Stomach (tissue), 9 donors: ENCODE measurements around the gene SNORC. TPM values are rescaled to one million over a fixed set of nuclear protein-coding genes. Genes with fewer than 3 reads are reported as not detected.
"Not testable (repeated sequence)": the region's sequence is repeated elsewhere in the genome, so short reads cannot be mapped to it uniquely, and the experiment has no call there.

Source experiments
- DNase-seq, 2 donors: peaks; one replicate each; pipeline versions ENCODE4 v3.0.0 to v3.0.0-alpha.2; 2013 to 2019
- H3K27ac ChIP-seq, 5 donors: fragments of 200-600 bp in 4 of 5; sonication (generic) in 4 of 5; one replicate each; pipeline ENCODE4 v1.5.1; 2013 to 2019; ENCODE audit warnings: mild to moderate bottlenecking in 1 of 5, moderate library complexity in 1 of 5
- H3K27me3 ChIP-seq, 3 donors: fragments of 200-600 bp; sonication (generic); one replicate each; pipeline ENCODE4 v1.5.1; 2017 to 2019; ENCODE audit warnings: mixed run types in 1 of 3
- H3K36me3 ChIP-seq, 4 donors: fragments of 200-600 bp; sonication (generic); 1 replicate in 3 of 4; 2 replicates in 1 of 4; pipeline ENCODE4 v1.5.1; 2016 to 2019
- H3K4me1 ChIP-seq, 4 donors: fragments of 200-600 bp; sonication (generic); one replicate each; pipeline ENCODE4 v1.5.1; 2016 to 2019
- H3K4me3 ChIP-seq, 4 donors: fragments of 200-600 bp; sonication (generic) in 3 of 4; one replicate each; pipeline ENCODE4 v1.5.1; 2016 to 2019; ENCODE audit warnings: mild to moderate bottlenecking in 1 of 4
- H3K9me3 ChIP-seq, 4 donors: fragments of 200-600 bp; sonication (generic); one replicate each; pipeline ENCODE4 v1.5.1; 2016 to 2019
- CTCF ChIP-seq, 7 experiments: fragments of 450-650 bp in 4 of 7; fragments of 200-600 bp in 3 of 7; sonication (generic) in 3 of 7; IDR thresholded peaks; one replicate each; pipeline ENCODE4 v1.5.1; 2016 to 2019; ENCODE audit warnings: antibody characterized with exemption in 7 of 7, control low read depth in 2 of 7, mild to moderate bottlenecking in 1 of 7
- EP300 ChIP-seq: sonication (generic); formaldehyde crosslinking; IDR thresholded peaks from one replicate; pipeline ENCODE4 v1.6.1; 2017; ENCODE audit warnings: antibody characterized with exemption
- POLR2A ChIP-seq, 4 donors: fragments of 450-650 bp; IDR thresholded peaks; one replicate each; pipeline ENCODE4 v1.6.1; 2016; ENCODE audit warnings: antibody characterized with exemption in 4 of 4, control low read depth in 2 of 4, mild to moderate bottlenecking in 1 of 4, moderate library complexity in 1 of 4
- POLR2AphosphoS5 ChIP-seq, 3 donors: sonication (generic); formaldehyde crosslinking; IDR thresholded peaks; one replicate each; pipeline ENCODE4 v1.6.1; 2016; ENCODE audit warnings: antibody characterized with exemption in 3 of 3
- WGBS, 5 donors: extraction: QIAGEN DNeasy Blood & Tissue Kit in 3 of 5; methylation state at CpG; one replicate each; pipeline versions ENCODE4 v1.1.5 to v1.1.7; 2013 to 2018; 5-methylcytosine and 5-hydroxymethylcytosine counted together
- intact Hi-C: fragments of 100-400 bp; cut with DNase I; formaldehyde crosslinking; loops from one replicate; pipeline ENCODE4 v1.15.1; 2023; ENCODE audit warnings: low total_unique reads
- polyA plus RNA-seq, 3 donors: library from polyadenylated mRNA; stranded (reverse); fragments of 200-250 nt; gene quantifications; one replicate each; pipeline ENCODE4 v1.2.3, GENCODE V29; 2013
- total RNA-seq, 5 donors: library from RNA; depleted of rRNA; stranded (reverse); fragments of >200 nt; gene quantifications; one replicate each; pipeline versions ENCODE4 v1.1.0 to v1.2.3, GENCODE V29; 2014 to 2016
- donor health status: healthy with polysubstance abuse.
- donor health status: Bipolar disorder and iron deficiency.
- donor health status: healthy.

The SNORC gene
- total and polyA plus RNA-seq, 8 donors = 0.55 to 23.8 (median 6.3) TPM; not detected in 1

GRCh38 chr2:232850039-232850438 lies 20.0 kb upstream of the SNORC start:
- DNase-seq = no peak
- H3K36me3 ChIP-seq = peaks cover 59 to 92% (median 85%) of the 10 kb centered on the region in 4 donors
- no peak overlapping the region for H3K27ac ChIP-seq
- no peak for TF ChIP-seq CTCF (IDR thresholded peaks at IDR 0.05)
- TF ChIP-seq POLR2A (IDR thresholded peaks at IDR 0.05) = no peak
- TF ChIP-seq POLR2AphosphoS5 (IDR thresholded peaks at IDR 0.05) = no peak
- no peak for TF ChIP-seq EP300
- H3K9me3 ChIP-seq = no peaks in the 10 kb centered on the region
- H3K27me3 ChIP-seq = no peaks in the 10 kb centered on the region
- intact Hi-C loops = no loop called here
- 75 to 90% (median 83%) methylated on average over 3 of the region's 3 CpGs for WGBS, 5 donors
- H3K4me3 ChIP-seq = no peak overlapping the region
- H3K4me1 ChIP-seq = peaks cover 0 to 19% (median 8%) of the 10 kb centered on the region in 4 donors

DNA sequence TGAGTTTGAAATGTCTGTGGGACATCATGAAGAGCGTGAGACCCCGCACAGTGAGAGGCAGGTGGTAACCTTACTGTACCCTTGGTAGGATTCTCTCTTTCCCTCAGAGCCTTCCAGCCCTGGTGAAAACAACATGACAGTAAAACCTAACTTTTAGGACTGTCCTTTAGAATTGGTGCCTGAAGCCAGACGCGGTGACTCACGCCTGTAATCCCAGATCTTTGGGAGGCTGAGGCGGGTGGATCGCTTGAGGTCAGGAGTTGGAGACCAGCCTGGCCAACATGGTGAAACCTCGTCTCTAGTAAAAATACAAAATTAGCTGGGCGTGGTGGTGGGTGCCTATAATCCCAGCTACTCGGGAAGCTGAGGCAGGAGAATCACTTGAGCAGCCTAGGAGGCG lies 18.0 kb upstream of the SNORC start:
- H3K4me3 ChIP-seq, H3K9me3 ChIP-seq, H3K27me3 ChIP-seq, DNase-seq, H3K27ac ChIP-seq, intact Hi-C loops: not testable (repeated sequence)
- 90 to 93% (median 92%) methylated on average over 11 of the region's 11 CpGs for WGBS, 5 donors
- H3K36me3 ChIP-seq = peaks cover 58 to 92% (median 85%) of the 10 kb centered on the region in 4 donors
- H3K4me1 ChIP-seq = peaks cover 0 to 19% (median 8%) of the 10 kb centered on the region in 4 donors

DNA sequence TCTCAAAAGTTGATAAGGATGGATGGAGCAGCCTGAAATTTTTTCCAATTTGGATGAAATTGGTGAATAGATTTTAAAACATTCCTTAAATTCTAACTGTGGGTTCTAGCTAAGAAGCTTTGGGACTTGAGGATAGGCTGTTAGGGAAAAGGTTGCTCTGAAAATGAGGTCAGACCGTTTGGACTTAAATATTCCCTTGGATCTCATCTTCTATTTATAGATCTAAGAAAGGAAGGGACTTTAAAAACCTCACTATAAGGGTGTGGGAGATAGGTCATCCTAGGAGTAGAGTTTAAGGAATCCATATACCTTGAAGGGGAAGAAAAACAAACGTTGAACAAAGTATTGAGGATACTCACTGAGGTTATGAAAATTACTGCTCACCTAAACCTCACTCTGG lies 17.4 kb upstream of the SNORC start:
- peak overlapping the region in 1 of 5 donors; percentile 9 for H3K27ac ChIP-seq
- TF ChIP-seq POLR2AphosphoS5 (IDR thresholded peaks at IDR 0.05) (no peak), EP300 (no peak), CTCF (IDR thresholded peaks at IDR 0.05) (no peak)
- 27 to 45% (median 39%) methylated on average over 2 of the region's 2 CpGs for WGBS, 5 donors
- no peak overlapping the region for H3K4me3 ChIP-seq
- peaks cover 0 to 19% (median 8%) of the 10 kb centered on the region in 4 donors for H3K4me1 ChIP-seq
- DNase-seq = no peak
- no peaks in the 10 kb centered on the region for H3K27me3 ChIP-seq
- H3K36me3 ChIP-seq = peaks cover 58 to 92% (median 85%) of the 10 kb centered on the region in 4 donors
- H3K9me3 ChIP-seq = no peaks in the 10 kb centered on the region
- intact Hi-C loops = no loop called here

GRCh38 chr2:232854082-232854481 lies 16.0 kb upstream of the SNORC start:
- no peaks in the 10 kb centered on the region for H3K27me3 ChIP-seq
- H3K27ac ChIP-seq = peak overlapping the region in 1 of 5 donors; percentile 25
- intact Hi-C loops = no loop called here
- WGBS, 5 donors = 32 to 48% (median 41%) methylated on average over 7 of the region's 7 CpGs
- no peaks in the 10 kb centered on the region for H3K9me3 ChIP-seq
- no peak overlapping the region for H3K4me3 ChIP-seq
- H3K36me3 ChIP-seq = peaks cover 56 to 92% (median 85%) of the 10 kb centered on the region in 4 donors
- peaks cover 0 to 19% (median 8%) of the 10 kb centered on the region in 4 donors for H3K4me1 ChIP-seq
- no peak for DNase-seq
- TF ChIP-seq EP300 (no peak), POLR2AphosphoS5 (IDR thresholded peaks at IDR 0.05) (no peak), POLR2A (IDR thresholded peaks at IDR 0.05) (no peak), CTCF (IDR thresholded peaks at IDR 0.05) (no peak)

- peaks cover 0 to 19% (median 8%) of the 10 kb centered on the region in 4 donors for H3K4me1 ChIP-seq
- H3K36me3 ChIP-seq = peaks cover 33 to 86% (median 80%) of the 10 kb centered on the region in 4 donors
- no peak for DNase-seq
- H3K27me3 ChIP-seq = no peaks in the 10 kb centered on the region
- H3K9me3 ChIP-seq = no peaks in the 10 kb centered on the region
- intact Hi-C loops = no loop called here
- TF ChIP-seq CTCF (IDR thresholded peaks at IDR 0.05) (no peak), EP300 (no peak), POLR2A (IDR thresholded peaks at IDR 0.05) (no peak), POLR2AphosphoS5 (IDR thresholded peaks at IDR 0.05) (no peak)
- 59 to 69% (median 65%) methylated on average over 4 of the region's 4 CpGs for WGBS, 5 donors
- no peak overlapping the region for H3K4me3 ChIP-seq
- no peak overlapping the region for H3K27ac ChIP-seq
These were observed 12.9 kb upstream of the SNORC start for GRCh38 chr2:232857158-232857563.
